GM23338 (cell line): ENCODE data around the gene ZNF248. TPM values are rescaled to one million over a fixed set of nuclear protein-coding genes. Genes with fewer than 3 reads are reported as not detected.

Experiments
- ATAC-seq: fragments of 200-7000 bp; cut with Tn5 transposase; 3 replicates; pipeline ENCODE4 v1.9.1; 2020
- DNase-seq: peaks from one replicate; pipeline ENCODE4 v3.0.0-alpha.2; 2015; ENCODE audit warnings: low spot score
- H2AFZ ChIP-seq: fragments of 200-600 bp; sonication (generic); 2 replicates; pipeline ENCODE4 v1.8.0; 2016; ENCODE audit warnings: antibody characterized with exemption, mild to moderate bottlenecking, moderate library complexity
- H3F3A ChIP-seq: fragments of 200-600 bp; sonication (generic); replicated peaks from 2 replicates; pipeline ENCODE4 v1.8.0; 2017; ENCODE audit warnings: antibody characterized with exemption, mixed run types, low read depth
- H3K27ac ChIP-seq: fragments of 200-600 bp; sonication (generic); 2 replicates; pipeline ENCODE4 v1.6.1; 2016; ENCODE audit warnings: low read depth
- H3K27me3 ChIP-seq: fragments of 200-600 bp; sonication (generic); 2 replicates; pipeline ENCODE4 v1.8.0; 2016; ENCODE audit warnings: mild to moderate bottlenecking, mixed run types, moderate library complexity; ENCODE audit not compliant: insufficient read depth
- H3K36me3 ChIP-seq: fragments of 200-600 bp; sonication (generic); 2 replicates; pipeline ENCODE4 v1.8.0; 2016; ENCODE audit warnings: mild to moderate bottlenecking; ENCODE audit not compliant: insufficient read depth
- H3K4me1 ChIP-seq: fragments of 200-600 bp; sonication (generic); 2 replicates; pipeline ENCODE4 v1.8.0; 2016; ENCODE audit warnings: mild to moderate bottlenecking, moderate library complexity; ENCODE audit not compliant: insufficient read depth
- H3K4me2 ChIP-seq: fragments of 200-600 bp; sonication (generic); 2 replicates; pipeline ENCODE4 v1.7.1; 2017; ENCODE audit warnings: mixed run types
- H3K4me3 ChIP-seq: fragments of 200-600 bp; sonication (generic); 2 replicates; pipeline ENCODE4 v1.6.1; 2016; ENCODE audit warnings: mixed run types
- H3K79me2 ChIP-seq: fragments of 200-600 bp; sonication (generic); replicated peaks from 2 replicates; pipeline ENCODE4 v1.8.0; 2017; ENCODE audit warnings: mild to moderate bottlenecking; ENCODE audit not compliant: insufficient read depth
- H3K9me2 ChIP-seq: fragments of 200-600 bp; sonication (generic); 2 replicates; pipeline ENCODE4 v1.8.0; 2017; ENCODE audit not compliant: insufficient read depth
- H4K20me1 ChIP-seq: fragments of 200-600 bp; sonication (generic); replicated peaks from 2 replicates; pipeline ENCODE4 v1.8.0; 2017; ENCODE audit warnings: mild to moderate bottlenecking; ENCODE audit not compliant: insufficient read depth
- H3K27ac Mint-ChIP-seq: 2 replicates; pipeline ENCODE4 v1.8.0; 2020; ENCODE audit warnings: inconsistent platforms, mild to moderate bottlenecking, moderate library complexity, mixed read lengths
- H3K27me3 Mint-ChIP-seq: 3 replicates; pipeline ENCODE4 v1.8.0; 2022; ENCODE audit warnings: low read depth, mild to moderate bottlenecking, moderate library complexity, mixed read lengths, inconsistent platforms; ENCODE audit not compliant: insufficient read depth, poor library complexity
- H3K36me3 Mint-ChIP-seq: 3 replicates; pipeline ENCODE4 v1.8.0; 2021; ENCODE audit warnings: low read depth, mild to moderate bottlenecking, inconsistent platforms, moderate library complexity, mixed read lengths
- H3K4me1 Mint-ChIP-seq: 3 replicates; pipeline ENCODE4 v1.8.0; 2020; ENCODE audit warnings: mild to moderate bottlenecking, inconsistent platforms, mixed read lengths
- H3K4me3 Mint-ChIP-seq: 3 replicates; pipeline ENCODE4 v1.8.0; 2021; ENCODE audit warnings: moderate library complexity, mild to moderate bottlenecking, inconsistent platforms, mixed read lengths
- H3K9me3 Mint-ChIP-seq: 3 replicates; pipeline ENCODE4 v1.8.0; 2020; ENCODE audit warnings: moderate library complexity, mild to moderate bottlenecking, inconsistent platforms, mixed read lengths
- CREB1 ChIP-seq: fragments of 250-450 bp; sonication (Bioruptor Pico); IDR thresholded peaks from 2 replicates; pipeline ENCODE4 v1.5.0; 2020; ENCODE audit warnings: low read depth, mild to moderate bottlenecking, moderate library complexity
- EZH2 ChIP-seq: fragments of 200-600 bp; sonication (generic); IDR thresholded peaks from one replicate; pipeline ENCODE4 v1.8.0; 2017; ENCODE audit warnings: antibody characterized with exemption, mild to moderate bottlenecking, low read depth; ENCODE audit not compliant: unreplicated experiment
- EZH2phosphoT487 ChIP-seq: fragments of 200-600 bp; sonication (generic); IDR thresholded peaks from one replicate; pipeline ENCODE4 v1.8.1; 2018; ENCODE audit warnings: antibody characterized with exemption; ENCODE audit not compliant: unreplicated experiment
- JUNB ChIP-seq: IDR thresholded peaks from one replicate; pipeline ENCODE4 v1.6.1; 2016; ENCODE audit warnings: antibody characterized with exemption; ENCODE audit not compliant: unreplicated experiment
- NANOG ChIP-seq: IDR thresholded peaks from 2 replicates; pipeline ENCODE4 v1.6.1; 2016; ENCODE audit warnings: antibody characterized with exemption, borderline replicate concordance
- POLR2AphosphoS5 ChIP-seq: IDR thresholded peaks from 2 replicates; pipeline ENCODE4 v1.6.1; 2016; ENCODE audit warnings: antibody characterized with exemption, low read depth
- STAT1 ChIP-seq: IDR thresholded peaks from one replicate; pipeline ENCODE4 v1.6.1; 2016; ENCODE audit warnings: antibody characterized with exemption; ENCODE audit not compliant: unreplicated experiment
- ZNF114 ChIP-seq: fragments of 250-450 bp; sonication (Bioruptor Pico); IDR thresholded peaks from 2 replicates; pipeline ENCODE4 v1.5.0; 2020; ENCODE audit warnings: mild to moderate bottlenecking, moderate library complexity
- ZNF331 ChIP-seq: fragments of 250-450 bp; sonication (Bioruptor Pico); IDR thresholded peaks from 2 replicates; pipeline ENCODE4 v1.5.0; 2020; ENCODE audit warnings: low read depth, mild to moderate bottlenecking, moderate library complexity
- polyA plus RNA-seq: library from polyadenylated mRNA; unstranded; fragments of >200 nt; fragmentation: Nextera tagmentation; extraction: Ambion mirVana; gene quantifications from 2 replicates; pipeline ENCODE4 v1.2.1, GENCODE V29; 2016
- total RNA-seq: library from RNA; depleted of rRNA; stranded (reverse); fragments of >200 nt; shearing (Covaris generic); gene quantifications from 2 replicates; pipeline ENCODE4 v1.2.3, GENCODE V29; 2014
- TF ChIP-seq, protein P1 (sequence below): IDR thresholded peaks from one replicate; pipeline ENCODE4 v1.6.1; 2018; ENCODE audit warnings: antibody characterized with exemption; ENCODE audit not compliant: unreplicated experiment
- TF ChIP-seq, protein P2 (sequence below): fragments of 250-450 bp; sonication (Bioruptor Pico); IDR thresholded peaks from 2 replicates; pipeline ENCODE4 v1.5.0; 2020; ENCODE audit warnings: mild to moderate bottlenecking, moderate library complexity
- TF ChIP-seq, protein P3 (sequence below), 2 experiments: fragments of 200-600 bp in 1 of 2; sonication (generic) in 1 of 2; conservative IDR thresholded peaks; 2 replicates each; pipeline versions ENCODE4 v1.5.1 to v1.6.1; 2016 to 2017; ENCODE audit warnings: antibody characterized with exemption in 2 of 2, low read depth in 2 of 2, mild to moderate bottlenecking in 2 of 2, moderate library complexity in 1 of 2
- TF ChIP-seq, protein P4 (sequence below): IDR thresholded peaks from 2 replicates; pipeline ENCODE4 v1.6.1; 2016; ENCODE audit warnings: antibody characterized with exemption

The ZNF248 gene
- total and polyA plus RNA-seq, 2 experiments from 2014 or later: 2.7 to 5.3 TPM

DNA sequence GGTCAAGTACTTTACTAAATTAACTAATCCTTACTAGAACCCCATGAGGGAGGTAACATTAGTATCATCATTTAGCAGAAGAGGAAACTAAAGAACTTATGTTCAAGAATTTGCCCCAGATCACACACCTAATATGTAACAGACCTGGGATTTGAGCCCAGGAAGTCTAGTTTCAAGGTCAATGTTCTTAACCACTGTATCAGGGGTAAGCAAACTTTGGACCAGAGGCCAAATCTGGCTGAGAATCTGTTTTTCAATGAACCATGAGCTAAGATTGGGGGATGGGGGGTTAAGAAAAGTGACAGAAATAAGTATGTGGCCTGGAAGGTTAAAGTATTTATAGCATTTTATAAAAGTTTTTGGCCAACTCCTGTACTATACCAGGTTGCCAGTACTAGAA, 95.1 kb downstream of the ZNF248 start:
- no peak overlapping the region for H2AFZ ChIP-seq
- TF ChIP-seq, protein P1, sequence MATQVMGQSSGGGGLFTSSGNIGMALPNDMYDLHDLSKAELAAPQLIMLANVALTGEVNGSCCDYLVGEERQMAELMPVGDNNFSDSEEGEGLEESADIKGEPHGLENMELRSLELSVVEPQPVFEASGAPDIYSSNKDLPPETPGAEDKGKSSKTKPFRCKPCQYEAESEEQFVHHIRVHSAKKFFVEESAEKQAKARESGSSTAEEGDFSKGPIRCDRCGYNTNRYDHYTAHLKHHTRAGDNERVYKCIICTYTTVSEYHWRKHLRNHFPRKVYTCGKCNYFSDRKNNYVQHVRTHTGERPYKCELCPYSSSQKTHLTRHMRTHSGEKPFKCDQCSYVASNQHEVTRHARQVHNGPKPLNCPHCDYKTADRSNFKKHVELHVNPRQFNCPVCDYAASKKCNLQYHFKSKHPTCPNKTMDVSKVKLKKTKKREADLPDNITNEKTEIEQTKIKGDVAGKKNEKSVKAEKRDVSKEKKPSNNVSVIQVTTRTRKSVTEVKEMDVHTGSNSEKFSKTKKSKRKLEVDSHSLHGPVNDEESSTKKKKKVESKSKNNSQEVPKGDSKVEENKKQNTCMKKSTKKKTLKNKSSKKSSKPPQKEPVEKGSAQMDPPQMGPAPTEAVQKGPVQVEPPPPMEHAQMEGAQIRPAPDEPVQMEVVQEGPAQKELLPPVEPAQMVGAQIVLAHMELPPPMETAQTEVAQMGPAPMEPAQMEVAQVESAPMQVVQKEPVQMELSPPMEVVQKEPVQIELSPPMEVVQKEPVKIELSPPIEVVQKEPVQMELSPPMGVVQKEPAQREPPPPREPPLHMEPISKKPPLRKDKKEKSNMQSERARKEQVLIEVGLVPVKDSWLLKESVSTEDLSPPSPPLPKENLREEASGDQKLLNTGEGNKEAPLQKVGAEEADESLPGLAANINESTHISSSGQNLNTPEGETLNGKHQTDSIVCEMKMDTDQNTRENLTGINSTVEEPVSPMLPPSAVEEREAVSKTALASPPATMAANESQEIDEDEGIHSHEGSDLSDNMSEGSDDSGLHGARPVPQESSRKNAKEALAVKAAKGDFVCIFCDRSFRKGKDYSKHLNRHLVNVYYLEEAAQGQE: no peak
- TF ChIP-seq, protein P2, sequence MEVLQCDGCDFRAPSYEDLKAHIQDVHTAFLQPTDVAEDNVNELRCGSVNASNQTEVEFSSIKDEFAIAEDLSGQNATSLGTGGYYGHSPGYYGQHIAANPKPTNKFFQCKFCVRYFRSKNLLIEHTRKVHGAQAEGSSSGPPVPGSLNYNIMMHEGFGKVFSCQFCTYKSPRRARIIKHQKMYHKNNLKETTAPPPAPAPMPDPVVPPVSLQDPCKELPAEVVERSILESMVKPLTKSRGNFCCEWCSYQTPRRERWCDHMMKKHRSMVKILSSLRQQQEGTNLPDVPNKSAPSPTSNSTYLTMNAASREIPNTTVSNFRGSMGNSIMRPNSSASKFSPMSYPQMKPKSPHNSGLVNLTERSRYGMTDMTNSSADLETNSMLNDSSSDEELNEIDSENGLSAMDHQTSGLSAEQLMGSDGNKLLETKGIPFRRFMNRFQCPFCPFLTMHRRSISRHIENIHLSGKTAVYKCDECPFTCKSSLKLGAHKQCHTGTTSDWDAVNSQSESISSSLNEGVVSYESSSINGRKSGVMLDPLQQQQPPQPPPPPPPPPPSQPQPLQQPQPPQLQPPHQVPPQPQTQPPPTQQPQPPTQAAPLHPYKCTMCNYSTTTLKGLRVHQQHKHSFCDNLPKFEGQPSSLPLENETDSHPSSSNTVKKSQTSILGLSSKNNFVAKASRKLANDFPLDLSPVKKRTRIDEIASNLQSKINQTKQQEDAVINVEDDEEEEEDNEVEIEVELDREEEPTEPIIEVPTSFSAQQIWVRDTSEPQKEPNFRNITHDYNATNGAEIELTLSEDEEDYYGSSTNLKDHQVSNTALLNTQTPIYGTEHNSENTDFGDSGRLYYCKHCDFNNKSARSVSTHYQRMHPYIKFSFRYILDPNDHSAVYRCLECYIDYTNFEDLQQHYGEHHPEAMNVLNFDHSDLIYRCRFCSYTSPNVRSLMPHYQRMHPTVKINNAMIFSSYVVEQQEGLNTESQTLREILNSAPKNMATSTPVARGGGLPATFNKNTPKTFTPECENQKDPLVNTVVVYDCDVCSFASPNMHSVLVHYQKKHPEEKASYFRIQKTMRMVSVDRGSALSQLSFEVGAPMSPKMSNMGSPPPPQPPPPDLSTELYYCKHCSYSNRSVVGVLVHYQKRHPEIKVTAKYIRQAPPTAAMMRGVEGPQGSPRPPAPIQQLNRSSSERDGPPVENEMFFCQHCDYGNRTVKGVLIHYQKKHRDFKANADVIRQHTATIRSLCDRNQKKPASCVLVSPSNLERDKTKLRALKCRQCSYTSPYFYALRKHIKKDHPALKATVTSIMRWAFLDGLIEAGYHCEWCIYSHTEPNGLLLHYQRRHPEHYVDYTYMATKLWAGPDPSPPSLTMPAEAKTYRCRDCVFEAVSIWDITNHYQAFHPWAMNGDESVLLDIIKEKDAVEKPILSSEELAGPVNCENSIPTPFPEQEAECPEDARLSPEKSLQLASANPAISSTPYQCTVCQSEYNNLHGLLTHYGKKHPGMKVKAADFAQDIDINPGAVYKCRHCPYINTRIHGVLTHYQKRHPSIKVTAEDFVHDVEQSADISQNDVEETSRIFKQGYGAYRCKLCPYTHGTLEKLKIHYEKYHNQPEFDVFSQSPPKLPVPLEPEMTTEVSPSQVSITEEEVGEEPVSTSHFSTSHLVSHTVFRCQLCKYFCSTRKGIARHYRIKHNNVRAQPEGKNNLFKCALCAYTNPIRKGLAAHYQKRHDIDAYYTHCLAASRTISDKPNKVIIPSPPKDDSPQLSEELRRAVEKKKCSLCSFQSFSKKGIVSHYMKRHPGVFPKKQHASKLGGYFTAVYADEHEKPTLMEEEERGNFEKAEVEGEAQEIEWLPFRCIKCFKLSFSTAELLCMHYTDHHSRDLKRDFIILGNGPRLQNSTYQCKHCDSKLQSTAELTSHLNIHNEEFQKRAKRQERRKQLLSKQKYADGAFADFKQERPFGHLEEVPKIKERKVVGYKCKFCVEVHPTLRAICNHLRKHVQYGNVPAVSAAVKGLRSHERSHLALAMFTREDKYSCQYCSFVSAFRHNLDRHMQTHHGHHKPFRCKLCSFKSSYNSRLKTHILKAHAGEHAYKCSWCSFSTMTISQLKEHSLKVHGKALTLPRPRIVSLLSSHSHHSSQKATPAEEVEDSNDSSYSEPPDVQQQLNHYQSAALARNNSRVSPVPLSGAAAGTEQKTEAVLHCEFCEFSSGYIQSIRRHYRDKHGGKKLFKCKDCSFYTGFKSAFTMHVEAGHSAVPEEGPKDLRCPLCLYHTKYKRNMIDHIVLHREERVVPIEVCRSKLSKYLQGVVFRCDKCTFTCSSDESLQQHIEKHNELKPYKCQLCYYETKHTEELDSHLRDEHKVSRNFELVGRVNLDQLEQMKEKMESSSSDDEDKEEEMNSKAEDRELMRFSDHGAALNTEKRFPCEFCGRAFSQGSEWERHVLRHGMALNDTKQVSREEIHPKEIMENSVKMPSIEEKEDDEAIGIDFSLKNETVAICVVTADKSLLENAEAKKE (CRISPR knock-in tag): no peak
- TF ChIP-seq ZNF114 (no peak), NANOG (no peak), CREB1 (no peak), POLR2AphosphoS5 (no peak), STAT1 (no peak), JUNB (no peak), ZNF331 (no peak), EZH2phosphoT487 (no peak), EZH2 (no peak)
- TF ChIP-seq, protein P3, sequence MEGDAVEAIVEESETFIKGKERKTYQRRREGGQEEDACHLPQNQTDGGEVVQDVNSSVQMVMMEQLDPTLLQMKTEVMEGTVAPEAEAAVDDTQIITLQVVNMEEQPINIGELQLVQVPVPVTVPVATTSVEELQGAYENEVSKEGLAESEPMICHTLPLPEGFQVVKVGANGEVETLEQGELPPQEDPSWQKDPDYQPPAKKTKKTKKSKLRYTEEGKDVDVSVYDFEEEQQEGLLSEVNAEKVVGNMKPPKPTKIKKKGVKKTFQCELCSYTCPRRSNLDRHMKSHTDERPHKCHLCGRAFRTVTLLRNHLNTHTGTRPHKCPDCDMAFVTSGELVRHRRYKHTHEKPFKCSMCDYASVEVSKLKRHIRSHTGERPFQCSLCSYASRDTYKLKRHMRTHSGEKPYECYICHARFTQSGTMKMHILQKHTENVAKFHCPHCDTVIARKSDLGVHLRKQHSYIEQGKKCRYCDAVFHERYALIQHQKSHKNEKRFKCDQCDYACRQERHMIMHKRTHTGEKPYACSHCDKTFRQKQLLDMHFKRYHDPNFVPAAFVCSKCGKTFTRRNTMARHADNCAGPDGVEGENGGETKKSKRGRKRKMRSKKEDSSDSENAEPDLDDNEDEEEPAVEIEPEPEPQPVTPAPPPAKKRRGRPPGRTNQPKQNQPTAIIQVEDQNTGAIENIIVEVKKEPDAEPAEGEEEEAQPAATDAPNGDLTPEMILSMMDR (conservative IDR thresholded peaks at IDR 0.05; ENCODE audit: low read depth in 2 of 2): no peak
- TF ChIP-seq, protein P4, sequence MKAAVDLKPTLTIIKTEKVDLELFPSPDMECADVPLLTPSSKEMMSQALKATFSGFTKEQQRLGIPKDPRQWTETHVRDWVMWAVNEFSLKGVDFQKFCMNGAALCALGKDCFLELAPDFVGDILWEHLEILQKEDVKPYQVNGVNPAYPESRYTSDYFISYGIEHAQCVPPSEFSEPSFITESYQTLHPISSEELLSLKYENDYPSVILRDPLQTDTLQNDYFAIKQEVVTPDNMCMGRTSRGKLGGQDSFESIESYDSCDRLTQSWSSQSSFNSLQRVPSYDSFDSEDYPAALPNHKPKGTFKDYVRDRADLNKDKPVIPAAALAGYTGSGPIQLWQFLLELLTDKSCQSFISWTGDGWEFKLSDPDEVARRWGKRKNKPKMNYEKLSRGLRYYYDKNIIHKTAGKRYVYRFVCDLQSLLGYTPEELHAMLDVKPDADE: no peak
- H3K27ac ChIP-seq: no peak overlapping the region
- H3K9me3 Mint-ChIP-seq: peaks cover 98% of the 10 kb centered on the region
- H3K36me3 ChIP-seq: peaks cover 11% of the 10 kb centered on the region; the same call in 1 of the 2 replicates
- no peak for ATAC-seq
- no peaks in the 10 kb centered on the region for H3K79me2 ChIP-seq
- no peak overlapping the region for H3K4me3 Mint-ChIP-seq
- no peak overlapping the region for H3K4me2 ChIP-seq
- no peaks in the 10 kb centered on the region for H3K27me3 Mint-ChIP-seq
- no peak for DNase-seq
- no peaks in the 10 kb centered on the region for H3K27me3 ChIP-seq
- H3K4me1 Mint-ChIP-seq: no peaks in the 10 kb centered on the region
- H3F3A ChIP-seq: no peaks in the 10 kb centered on the region
- H3K4me1 ChIP-seq: no peaks in the 10 kb centered on the region
- H3K27ac Mint-ChIP-seq: no peak overlapping the region
- no peaks in the 10 kb centered on the region for H3K9me2 ChIP-seq
- H3K4me3 ChIP-seq: no peak overlapping the region
- peaks cover 40% of the 10 kb centered on the region for H3K36me3 Mint-ChIP-seq
- H4K20me1 ChIP-seq: no peaks in the 10 kb centered on the region
